Urothelium cell line (cell line): ENCODE data around the gene KIF5B.

Experiments used
- DNase-seq: peaks from one replicate; pipeline ENCODE4 v3.0.0; 2011; ENCODE audit warnings: low spot score, mixed read lengths
- FAIRE-seq: peaks from 2 replicates; lab custom pipeline; 2011; peaks lifted over from hg19 to GRCh38; lab: Jason Lieb, UNC

Gene KIF5B

DNA sequence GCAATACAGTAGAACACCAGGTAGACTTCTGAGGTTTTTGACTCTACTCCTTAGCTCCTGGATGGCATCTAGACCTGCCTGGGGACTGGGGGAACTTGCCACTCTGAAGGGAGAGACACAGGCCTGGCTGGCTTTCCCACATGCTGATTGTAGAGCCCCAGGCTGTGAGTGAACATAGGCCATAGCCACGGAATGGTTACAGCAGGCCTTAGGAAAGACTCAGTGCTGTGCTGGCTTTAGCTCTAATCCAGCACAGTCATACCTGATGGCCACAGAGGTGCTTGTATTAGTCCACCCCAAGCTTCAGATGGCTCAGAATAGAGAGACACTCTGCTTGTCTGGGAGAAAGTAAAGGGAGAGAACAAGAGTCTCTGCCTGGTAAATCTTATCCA lies 92.6 kb downstream of the KIF5B start:
- no peak for DNase-seq
- FAIRE-seq: no peak

DNA sequence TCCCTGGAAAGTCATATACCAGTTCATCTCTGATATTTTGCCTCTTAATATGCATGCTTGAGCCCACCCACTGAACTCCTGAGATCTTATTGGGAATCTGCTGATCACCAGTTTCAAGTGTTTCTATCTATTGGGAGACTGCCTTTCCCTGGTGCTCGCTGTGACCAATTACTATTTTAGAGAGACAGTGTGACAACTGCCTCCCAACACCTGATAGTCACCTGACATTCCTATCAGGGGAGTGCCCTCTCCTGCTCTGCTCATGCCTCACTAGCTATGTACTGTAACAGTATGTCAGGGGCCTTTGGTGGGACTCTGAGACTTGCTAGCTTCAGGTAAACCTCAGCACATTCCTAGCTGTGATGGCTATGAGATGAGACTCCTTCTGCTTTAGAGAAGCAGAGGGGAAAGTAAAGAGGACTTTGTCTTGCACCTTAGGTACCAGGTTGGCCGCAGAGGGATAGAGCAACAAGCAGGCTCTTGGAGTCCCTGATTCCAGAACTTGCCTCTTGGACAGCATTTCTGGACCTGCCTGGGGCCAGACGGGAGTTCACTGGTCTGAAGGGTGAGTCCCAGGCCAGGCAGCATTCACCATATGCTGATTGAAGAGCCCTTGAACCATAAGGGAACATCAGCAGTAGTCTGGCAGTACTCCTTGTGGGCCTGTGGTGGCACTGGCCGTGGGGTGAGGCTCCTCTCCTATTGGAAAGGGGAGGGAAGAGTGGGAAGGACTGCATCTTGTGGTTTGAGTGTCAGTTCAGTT lies 93.2 kb downstream of the KIF5B start:
- no peak for DNase-seq
- no peak for FAIRE-seq

DNA sequence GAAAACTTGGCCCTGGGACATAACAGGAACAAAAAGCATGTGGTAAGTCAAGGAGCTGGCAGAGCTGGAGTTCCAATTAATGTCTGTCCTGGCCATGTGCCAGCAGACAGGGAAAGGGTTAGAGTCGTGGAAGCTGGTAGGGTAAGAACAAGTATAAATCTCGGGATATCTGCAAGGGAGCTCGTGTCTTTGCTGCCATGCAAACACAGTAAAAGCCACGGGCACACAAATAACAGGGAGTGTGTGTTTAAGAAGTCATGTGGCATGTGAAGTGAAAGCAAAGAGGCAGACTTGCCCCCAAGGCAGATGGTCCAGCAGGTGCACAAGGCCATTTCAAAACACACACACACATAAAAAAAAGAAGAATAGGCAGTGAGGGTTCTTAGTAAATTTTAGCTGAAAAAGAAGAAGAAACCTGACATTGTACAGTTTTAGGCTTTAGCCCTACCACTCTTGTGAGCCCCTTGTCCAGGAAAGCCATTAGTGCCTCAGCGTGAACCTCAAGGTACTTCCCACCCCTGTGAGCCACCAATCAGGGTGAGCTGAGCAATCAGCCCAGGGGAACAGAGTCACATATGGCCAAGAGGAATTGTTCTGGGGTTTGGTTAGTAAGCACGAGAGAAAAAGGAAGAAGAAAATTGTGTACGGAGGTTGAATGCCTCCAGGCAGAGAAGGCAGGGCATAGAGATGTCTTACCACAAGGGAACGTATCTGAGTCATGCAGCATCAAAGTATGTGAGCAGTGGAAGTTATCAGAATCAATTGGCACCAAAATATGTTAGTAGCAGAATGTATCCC lies 94.7 kb downstream of the KIF5B start:
- DNase-seq (no peak), FAIRE-seq (no peak)

DNA sequence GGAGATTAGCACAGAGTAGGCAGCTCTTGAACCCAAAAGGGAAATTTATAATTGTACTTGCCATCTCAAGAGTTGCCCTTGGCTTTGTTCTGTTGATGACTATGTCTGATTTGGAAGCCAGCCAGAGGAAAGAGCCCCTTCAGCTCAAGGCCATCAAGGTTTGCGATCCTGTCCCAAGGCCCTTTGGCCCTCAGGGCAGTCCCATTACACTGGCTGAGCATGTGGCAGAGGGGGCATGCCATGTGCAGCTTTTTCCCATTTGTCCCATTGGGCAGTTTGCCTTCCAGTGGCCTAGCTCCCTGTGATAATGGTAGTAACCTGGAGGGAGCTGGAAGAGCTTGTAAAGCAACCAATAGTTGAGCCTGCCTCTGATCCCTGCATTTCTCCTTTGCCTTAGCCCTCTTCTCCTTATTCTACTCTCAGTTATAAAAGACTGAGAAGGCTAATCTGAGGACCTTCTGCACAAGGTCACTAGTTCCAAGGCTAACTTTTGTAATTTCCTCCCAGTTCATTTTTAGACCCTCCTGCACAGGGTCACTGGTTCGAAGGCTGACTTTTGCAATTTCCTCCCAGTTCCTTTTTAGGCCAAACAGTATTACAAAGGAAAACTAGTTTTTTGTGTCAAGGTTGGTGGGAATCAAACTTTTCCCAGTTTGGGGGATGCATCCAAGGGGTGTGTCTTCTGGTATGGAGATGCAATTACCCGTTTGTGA lies 96.6 kb downstream of the KIF5B start:
- FAIRE-seq: no peak

More for the DNA sequence above, 96.6 kb downstream of the KIF5B start:
- DNase-seq: no peak
